Prostate gland (tissue), 2 donors: ENCODE data around the gene GNA15. TPM values are rescaled to one million over a fixed set of nuclear protein-coding genes. Genes with fewer than 3 reads are reported as not detected.
"Not testable (repeated sequence)": the region's sequence is repeated elsewhere in the genome, so short reads cannot be mapped to it uniquely, and the experiment has no call there.

Experiments
- DNase-seq: peaks from one replicate; pipeline ENCODE4 v3.0.0-alpha.2; 2019; ENCODE audit warnings: low spot score
- H3K27ac ChIP-seq, 2 donors: fragments of 200-600 bp; sonication (generic); 2 replicates each; pipeline ENCODE4 v1.5.1; 2017 to 2019
- H3K27me3 ChIP-seq: fragments of 200-600 bp; sonication (generic); replicated peaks from 2 replicates; pipeline ENCODE4 v1.5.1; 2019; ENCODE audit not compliant: insufficient read depth
- H3K36me3 ChIP-seq, 2 donors: fragments of 200-600 bp; sonication (generic); 1 replicate in 1 of 2; 2 replicates in 1 of 2; pipeline versions ENCODE4 v1.5.1 to v1.8.1; 2017 to 2019
- H3K4me1 ChIP-seq: fragments of 200-600 bp; sonication (generic); replicated peaks from 2 replicates; pipeline ENCODE4 v1.5.1; 2019
- H3K4me3 ChIP-seq, 2 donors: fragments of 200-600 bp; sonication (generic); 2 replicates each; pipeline ENCODE4 v1.5.1; 2017 to 2019
- H3K9me3 ChIP-seq: fragments of 200-600 bp; sonication (generic); 2 replicates; pipeline ENCODE4 v1.5.1; 2017
- CTCF ChIP-seq, 4 experiments: fragments of 200-600 bp in 2 of 4; fragments of 450-650 bp in 2 of 4; sonication (generic) in 2 of 4; IDR thresholded peaks; 1 replicate in 3 of 4; 2 replicates in 1 of 4; pipeline ENCODE4 v1.5.1; 2016 to 2019; ENCODE audit warnings: antibody characterized with exemption in 4 of 4, mild to moderate bottlenecking in 2 of 4, moderate library complexity in 2 of 4
- POLR2A ChIP-seq: fragments of 450-650 bp; IDR thresholded peaks from one replicate; pipeline ENCODE4 v1.6.1; 2016; ENCODE audit warnings: antibody characterized with exemption, mild to moderate bottlenecking
- POLR2AphosphoS5 ChIP-seq: sonication (generic); formaldehyde crosslinking; IDR thresholded peaks from one replicate; pipeline ENCODE4 v1.6.1; 2017; ENCODE audit warnings: antibody characterized with exemption
- WGBS: methylation state at CpG from one replicate; pipeline ENCODE4 v1.1.5; 2018; 5-methylcytosine and 5-hydroxymethylcytosine counted together
- intact Hi-C: fragments of 100-400 bp; cut with DNase I; formaldehyde crosslinking; loops from one replicate; pipeline ENCODE4 v1.14.2; 2022
- total RNA-seq, 2 donors: library from RNA; depleted of rRNA; stranded (reverse); fragments of >200 nt; gene quantifications; one replicate each; pipeline ENCODE4 v1.1.0, GENCODE V29; 2016

GNA15 gene
- 10 to 100 TPM; 11.1 to 13.3 TPM for total RNA-seq

- H3K4me1 ChIP-seq: peaks cover 6% of the 10 kb centered on the region
- WGBS: 52% methylated on average over 22 of the region's 40 CpGs
- H3K27ac ChIP-seq: peak within 1 kb of the TSS; percentile 75 to 79
- DNase-seq: peak; percentile 72
- no peaks in the 10 kb centered on the region for H3K9me3 ChIP-seq
- peak within 1 kb of the TSS; percentile 34 to 47 for H3K4me3 ChIP-seq
- peak; percentile 83 for TF ChIP-seq POLR2A
- TF ChIP-seq CTCF (IDR thresholded peaks at IDR 0.05): no peak
- peak; percentile 34 for TF ChIP-seq POLR2AphosphoS5
- H3K27me3 ChIP-seq: no peaks in the 10 kb centered on the region
- H3K36me3 ChIP-seq: no peaks in the 10 kb centered on the region
- intact Hi-C loops: no loop called here
Measured at GRCh38 chr19:3135961-3136683, at the start of gene GNA15. Gene GNA15 (plus strand): TSS chr19:3136033. CDS start chr19:3136451, 418 bp downstream.

- intact Hi-C loops: no loop called here
- no peaks in the 10 kb centered on the region for H3K27me3 ChIP-seq
- TF ChIP-seq POLR2A (no peak), POLR2AphosphoS5 (no peak), CTCF (IDR thresholded peaks at IDR 0.05) (no peak)
- no peak overlapping the region for H3K27ac ChIP-seq
- no peaks in the 10 kb centered on the region for H3K36me3 ChIP-seq
- 77% methylated on average over 10 of the region's 10 CpGs for WGBS
- H3K4me3 ChIP-seq: no peak overlapping the region
- no peaks in the 10 kb centered on the region for H3K4me1 ChIP-seq
- no peak for DNase-seq
- H3K9me3 ChIP-seq: no peaks in the 10 kb centered on the region
Measured at GRCh38 chr19:3087769-3088168, 48.1 kb upstream of the GNA15 start.

GRCh38 chr19:3089299-3089855 is 46.5 kb upstream of the GNA15 start:
- H3K27me3 ChIP-seq, H3K4me1 ChIP-seq, intact Hi-C loops, DNase-seq, H3K4me3 ChIP-seq, H3K27ac ChIP-seq, H3K36me3 ChIP-seq, H3K9me3 ChIP-seq: not testable (repeated sequence)
- WGBS: 81% methylated on average over 7 of the region's 7 CpGs

- H3K27me3 ChIP-seq: no peaks in the 10 kb centered on the region
- H3K4me1 ChIP-seq: peaks cover 36% of the 10 kb centered on the region
- intact Hi-C loops: no loop called here
- H3K36me3 ChIP-seq: no peaks in the 10 kb centered on the region
- peak overlapping the region; percentile 60 to 83 for H3K27ac ChIP-seq
- peak overlapping the region; percentile 72 to 92 for H3K4me3 ChIP-seq
- no peaks in the 10 kb centered on the region for H3K9me3 ChIP-seq
- WGBS: 1% methylated on average over 36 of the region's 57 CpGs
- TF ChIP-seq POLR2A (no peak), CTCF (IDR thresholded peaks at IDR 0.05) (no peak), POLR2AphosphoS5 (no peak)
- DNase-seq: no peak
Measured at GRCh38 chr19:3094601-3095440, 41.0 kb upstream of the GNA15 start.

GRCh38 chr19:3095441-3096191 is 40.2 kb upstream of the GNA15 start:
- H3K36me3 ChIP-seq: no peaks in the 10 kb centered on the region
- TF ChIP-seq POLR2A (no peak), CTCF (IDR thresholded peaks at IDR 0.05) (no peak)
- peak overlapping the region; percentile 60 to 83 for H3K27ac ChIP-seq
- peak overlapping the region; percentile 72 to 92 for H3K4me3 ChIP-seq
- no peaks in the 10 kb centered on the region for H3K9me3 ChIP-seq
- DNase-seq: no peak
- 5% methylated on average over 31 of the region's 31 CpGs for WGBS
- no peaks in the 10 kb centered on the region for H3K27me3 ChIP-seq
- intact Hi-C loops: no loop called here
- H3K4me1 ChIP-seq: peaks cover 36% of the 10 kb centered on the region
